ENCODE results near the gene ENO1.

Gene ENO1

DNA sequence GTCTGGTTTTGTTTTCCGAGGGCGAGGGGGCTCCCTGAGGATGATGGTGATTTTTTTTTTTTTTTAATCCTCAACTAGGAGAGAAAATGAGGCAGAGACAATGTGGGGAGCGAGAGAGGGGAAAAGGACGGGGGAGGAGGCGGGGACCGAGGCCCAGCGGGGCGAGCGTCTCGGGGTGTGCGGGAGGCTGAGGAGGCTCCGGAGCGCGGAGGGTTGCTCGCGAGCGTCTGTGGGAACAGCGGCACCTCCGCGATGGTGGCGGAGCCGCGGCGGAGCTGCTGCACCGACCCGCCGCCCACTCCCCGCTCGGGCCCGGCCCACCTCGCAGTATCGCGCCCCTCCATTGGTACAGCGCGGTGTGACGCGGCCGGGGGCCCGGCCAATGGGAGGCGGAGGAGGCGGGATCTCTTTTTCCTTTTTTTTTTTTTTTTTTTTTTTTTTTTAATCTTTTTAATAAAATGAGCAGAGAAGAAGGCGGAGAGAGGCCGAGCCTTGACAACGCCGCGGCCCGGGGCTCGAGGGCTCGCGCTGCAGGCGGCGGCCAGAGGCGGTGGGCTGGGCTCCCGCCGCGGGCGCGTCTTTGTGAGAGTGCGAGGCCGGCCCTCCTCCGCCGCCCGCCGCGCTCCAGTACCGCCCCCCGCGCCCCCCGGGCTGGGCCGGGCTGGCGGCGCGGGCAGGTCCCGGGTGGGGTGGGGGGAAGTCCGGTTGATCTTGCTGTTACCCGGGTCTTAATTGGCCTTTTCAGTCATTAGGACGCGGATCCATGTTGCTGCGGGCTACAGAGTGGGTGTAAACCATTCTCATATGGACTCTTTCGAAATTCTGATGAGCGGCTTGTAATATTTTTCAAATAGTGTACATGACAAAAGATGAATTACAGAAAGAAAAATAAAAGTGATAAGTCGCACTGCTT, 60.8 kb downstream of the ENO1 start, which contains the start of gene RERE:
Gene RERE, minus strand, starts transcription at position 229 of the 913 bp plus-strand sequence.
- POLR2A ChIA-PET = interaction anchor here (0.6 to 1.6 kb wide), 11 partner anchors 8 to 111 kb away, joined by 3 to 6 read pairs (median 3); no protein-coding TSS in a partner anchor
- CTCF ChIA-PET = interaction anchor here (0.6 kb wide), 1 partner anchor 35 kb away, joined by 4 read pairs; no protein-coding TSS in a partner anchor
- peak; percentile 98 for DNase-seq (ENCODE audit: extremely low spot score)
- TF ChIP-seq ZNF384 (IDR thresholded peaks at IDR 0.05) = peak; percentile 97
- TF ChIP-seq NFRKB (IDR thresholded peaks at IDR 0.05) = no peak
- TF ChIP-seq CTBP1 (IDR thresholded peaks at IDR 0.05; ENCODE audit: borderline replicate concordance) = no peak
- no peak for TF ChIP-seq ELF4 (IDR thresholded peaks at IDR 0.05)

DNA sequence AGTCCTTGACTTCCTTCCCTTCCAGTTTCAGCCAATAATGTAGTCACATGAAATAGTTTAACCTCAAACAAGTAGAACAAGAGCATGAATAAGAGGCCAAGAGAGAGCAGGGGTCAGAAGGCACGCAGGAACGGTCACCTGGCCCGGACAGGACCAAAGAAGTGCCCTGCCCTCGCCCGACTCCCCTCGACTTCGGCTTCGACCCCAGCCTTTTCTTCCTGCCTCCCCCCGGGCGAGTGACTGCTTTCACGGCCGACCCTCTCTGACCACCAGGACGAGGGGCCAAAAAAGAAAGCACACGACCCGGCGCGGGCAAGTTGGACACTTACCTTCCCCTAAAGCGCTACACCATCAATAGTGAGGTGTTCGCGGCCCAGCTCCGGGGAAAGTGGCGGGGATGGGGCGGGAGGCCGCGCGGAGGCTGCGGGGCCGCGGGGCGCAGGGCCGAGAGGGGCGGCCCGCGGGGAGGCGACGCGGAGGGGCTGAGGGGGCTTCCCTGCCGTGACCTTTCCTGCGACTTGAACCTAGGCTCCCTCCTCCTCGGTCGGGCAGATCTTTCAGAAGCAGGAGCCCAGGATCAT, 61.6 kb downstream of the ENO1 start:
- ChIA-PET POLR2A (interaction anchor here (1.0 to 1.6 kb wide), 5 partner anchors 9 to 110 kb away, joined by 3 to 6 read pairs (median 3); no protein-coding TSS in a partner anchor), CTCF (interaction anchor here (0.5 to 0.6 kb wide), 2 partner anchors 25 to 36 kb away, joined by 3 to 4 read pairs; no protein-coding TSS in a partner anchor)
- no peak for DNase-seq (ENCODE audit: extremely low spot score)
- no peak for TF ChIP-seq FOXM1 (IDR thresholded peaks at IDR 0.05; ENCODE audit: borderline replicate concordance)
- TF ChIP-seq CTBP1 (IDR thresholded peaks at IDR 0.05; ENCODE audit: borderline replicate concordance) = no peak
- TF ChIP-seq SP1 (IDR thresholded peaks at IDR 0.05) = no peak
- TF ChIP-seq L3MBTL2 (conservative IDR thresholded peaks at IDR 0.05) = no peak
- TF ChIP-seq TARDBP (IDR thresholded peaks at IDR 0.05) = no peak
- TF ChIP-seq ZNF384 (IDR thresholded peaks at IDR 0.05) = no peak
- TF ChIP-seq ELF4 (IDR thresholded peaks at IDR 0.05) = no peak
- no peak for TF ChIP-seq HDGF (IDR thresholded peaks at IDR 0.05; ENCODE audit: borderline replicate concordance)
- no peak for TF ChIP-seq BHLHE40 (IDR thresholded peaks at IDR 0.05; ENCODE audit: borderline replicate concordance)
- no peak for TF ChIP-seq NFRKB (IDR thresholded peaks at IDR 0.05)
- no peak for TF ChIP-seq FOXA1 (IDR thresholded peaks at IDR 0.05)
- TF ChIP-seq ARNT (IDR thresholded peaks at IDR 0.05) = no peak
- TF ChIP-seq, protein P1, sequence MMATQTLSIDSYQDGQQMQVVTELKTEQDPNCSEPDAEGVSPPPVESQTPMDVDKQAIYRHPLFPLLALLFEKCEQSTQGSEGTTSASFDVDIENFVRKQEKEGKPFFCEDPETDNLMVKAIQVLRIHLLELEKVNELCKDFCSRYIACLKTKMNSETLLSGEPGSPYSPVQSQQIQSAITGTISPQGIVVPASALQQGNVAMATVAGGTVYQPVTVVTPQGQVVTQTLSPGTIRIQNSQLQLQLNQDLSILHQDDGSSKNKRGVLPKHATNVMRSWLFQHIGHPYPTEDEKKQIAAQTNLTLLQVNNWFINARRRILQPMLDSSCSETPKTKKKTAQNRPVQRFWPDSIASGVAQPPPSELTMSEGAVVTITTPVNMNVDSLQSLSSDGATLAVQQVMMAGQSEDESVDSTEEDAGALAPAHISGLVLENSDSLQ (IDR thresholded peaks at IDR 0.05) = no peak

DNA sequence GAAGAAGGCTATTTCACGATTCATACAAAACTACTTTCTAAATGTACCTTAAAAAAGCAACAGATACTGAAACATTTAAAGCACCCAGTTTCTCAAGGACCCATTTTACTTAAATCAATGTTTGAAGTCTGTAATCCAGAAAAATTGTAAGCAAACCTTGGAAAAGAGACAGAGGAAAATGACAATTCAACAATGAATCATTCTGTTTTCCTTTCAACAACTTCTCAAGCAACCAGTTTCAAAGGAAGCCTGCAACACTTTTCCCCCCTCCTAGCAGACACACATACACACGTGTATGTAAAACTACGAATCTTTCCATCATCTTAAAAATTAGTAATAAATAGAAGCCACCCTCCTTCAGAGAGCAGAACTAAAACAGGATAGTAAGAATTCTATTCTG, 62.2 kb downstream of the ENO1 start:
- CTCF ChIA-PET = interaction anchor here (1.2 to 1.9 kb wide), 2 partner anchors 33 to 90 kb away, joined by 12 to 19 read pairs; no protein-coding TSS in a partner anchor
- POLR2A ChIA-PET = interaction anchor here (0.6 to 1.6 kb wide), 4 partner anchors 12 to 92 kb away, joined by 3 to 6 read pairs (median 4); partner anchors contain the start of gene ENO1
- TF ChIP-seq, protein P1 (IDR thresholded peaks at IDR 0.05) = peak; percentile 19; the same call in 1 of the 2 replicates
- no peak for TF ChIP-seq TARDBP (IDR thresholded peaks at IDR 0.05)
- DNase-seq (ENCODE audit: extremely low spot score) = no peak

DNA sequence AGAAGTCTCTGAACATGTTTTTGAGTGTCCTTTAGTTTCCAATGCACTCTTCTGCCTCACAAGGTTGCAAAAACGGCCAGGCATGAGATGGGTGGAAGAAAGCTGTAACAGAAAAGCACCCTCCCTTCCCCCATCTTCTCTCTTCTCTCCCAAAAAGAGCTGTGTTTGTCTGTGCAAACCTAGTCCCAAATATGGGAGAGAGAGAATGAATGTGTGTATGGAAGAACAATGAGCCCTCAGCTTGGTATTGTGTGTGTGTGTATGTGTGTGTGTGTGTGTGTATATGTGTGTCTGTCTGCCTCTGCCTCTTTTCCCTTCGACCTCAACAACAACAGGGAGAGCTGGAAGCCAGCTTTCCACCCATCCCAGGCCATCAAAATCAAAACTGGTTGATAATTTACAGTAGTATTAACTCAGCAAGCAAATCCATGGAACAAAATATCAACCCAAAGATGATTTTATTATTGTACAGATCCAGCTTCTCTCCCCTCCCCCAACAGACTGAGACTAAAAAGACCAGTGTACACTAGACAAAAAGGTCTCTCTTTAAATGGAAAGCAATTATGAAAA, 62.8 kb downstream of the ENO1 start:
- DNase-seq (ENCODE audit: extremely low spot score) = no peak
- POLR2A ChIA-PET = interaction anchor here (0.6 to 1.6 kb wide), 3 partner anchors 33 to 92 kb away, joined by 3 to 5 read pairs (median 4); partner anchors contain the start of gene ENO1

DNA sequence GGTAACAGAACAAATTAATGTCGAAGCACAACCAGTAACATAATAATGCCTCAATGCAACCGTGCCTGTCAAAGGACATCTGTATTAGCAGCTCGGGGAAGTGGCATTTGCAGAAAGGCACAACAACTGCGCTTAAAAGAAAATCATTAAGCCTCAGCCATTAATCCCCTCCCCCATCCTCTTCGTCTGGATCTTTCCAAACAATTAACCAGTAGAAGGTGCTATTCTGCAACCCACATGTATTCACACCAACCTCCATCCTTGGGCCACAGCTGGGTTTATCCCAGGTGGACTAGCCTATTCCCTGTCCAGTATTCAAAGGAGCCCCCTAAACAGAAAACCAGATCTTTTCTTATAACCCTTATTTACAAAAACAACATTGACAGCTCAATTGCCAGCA, 63.6 kb downstream of the ENO1 start:
- CTCF ChIA-PET = interaction anchor here (0.6 to 1.9 kb wide), 4 partner anchors 30 to 88 kb away, joined by 4 to 19 read pairs (median 10); no protein-coding TSS in a partner anchor
- POLR2A ChIA-PET = interaction anchor here (1.3 to 1.6 kb wide), 2 partner anchors 34 to 64 kb away, joined by 4 to 5 read pairs; partner anchors contain the start of gene ENO1
- TF ChIP-seq ARNT (IDR thresholded peaks at IDR 0.05) = no peak
- no peak for TF ChIP-seq SUZ12 (IDR thresholded peaks at IDR 0.05)
- TF ChIP-seq, protein P1 (IDR thresholded peaks at IDR 0.05) = peak; percentile 43; the same call in 1 of the 2 replicates
- no peak for DNase-seq (ENCODE audit: extremely low spot score)

More for the DNA sequence above, 62.8 kb downstream of the ENO1 start:
- TF ChIP-seq SP1 (IDR thresholded peaks at IDR 0.05) (no peak), HDGF (IDR thresholded peaks at IDR 0.05; ENCODE audit: borderline replicate concordance) (no peak), BHLHE40 (IDR thresholded peaks at IDR 0.05; ENCODE audit: borderline replicate concordance) (no peak), ELF4 (IDR thresholded peaks at IDR 0.05) (no peak), FOXK2 (IDR thresholded peaks at IDR 0.05) (no peak), FOXA1 (IDR thresholded peaks at IDR 0.05) (no peak), NFRKB (IDR thresholded peaks at IDR 0.05) (no peak), SUZ12 (IDR thresholded peaks at IDR 0.05) (no peak), TARDBP (IDR thresholded peaks at IDR 0.05) (no peak), L3MBTL2 (conservative IDR thresholded peaks at IDR 0.05) (no peak), FOXM1 (IDR thresholded peaks at IDR 0.05; ENCODE audit: borderline replicate concordance) (no peak), ZNF384 (IDR thresholded peaks at IDR 0.05) (no peak)
- TF ChIP-seq, protein P1 (IDR thresholded peaks at IDR 0.05) = no peak
- CTCF ChIA-PET = interaction anchor here (0.6 to 1.9 kb wide), 6 partner anchors 30 to 125 kb away, joined by 3 to 19 read pairs (median 6); no protein-coding TSS in a partner anchor

Data from HEK293T (cell line).